ENCODE data around the gene OPRPN. TPM values are rescaled to one million over a fixed set of nuclear protein-coding genes. Genes with fewer than 3 reads are reported as not detected.

OPRPN gene
- total RNA-seq, 1 donor from 2014 or later: not detected

GRCh38 chr4:70399319-70399718, 1.6 kb downstream of the OPRPN start:
- no peak overlapping the region for H3K9ac ChIP-seq (ENCODE audit: low read length)
- H3K4me1 ChIP-seq (ENCODE audit: insufficient read depth, low read length): no peaks in the 10 kb centered on the region
- Mint-ChIP-seq H3K9me3 (ENCODE audit: unreplicated experiment) (no peaks in the 10 kb centered on the region), H3K4me3 (ENCODE audit: unreplicated experiment) (no peak overlapping the region), H3K4me1 (ENCODE audit: low read depth, unreplicated experiment) (no peaks in the 10 kb centered on the region), H3K36me3 (ENCODE audit: low read depth, unreplicated experiment) (no peaks in the 10 kb centered on the region), H3K27me3 (ENCODE audit: low read depth, unreplicated experiment) (no peaks in the 10 kb centered on the region), H3K27ac (ENCODE audit: unreplicated experiment) (no peak overlapping the region)
- DNase-seq (ENCODE audit: low read depth) (no peak), FAIRE-seq (no peak)
- no peak for TF ChIP-seq CTCF (IDR thresholded peaks at IDR 0.05; ENCODE audit: insufficient read depth, low read depth, low read length)
- no peak for TF ChIP-seq EZH2 (IDR thresholded peaks at IDR 0.05; ENCODE audit: insufficient read depth, low read length)
- no peak overlapping the region for H2AFZ ChIP-seq (ENCODE audit: low read depth, low read length)
- H3K4me2 ChIP-seq (ENCODE audit: low read length): no peak overlapping the region
- no peaks in the 10 kb centered on the region for H3K36me3 ChIP-seq (ENCODE audit: insufficient read depth, low read length)
- no peak overlapping the region for H3K4me3 ChIP-seq (ENCODE audit: insufficient read depth, low read depth, low read length)
- H3K27me3 ChIP-seq (ENCODE audit: insufficient read depth, low read length): no peaks in the 10 kb centered on the region
- no peak overlapping the region for H3K27ac ChIP-seq (ENCODE audit: low read depth, low read length)
- H4K20me1 ChIP-seq (ENCODE audit: insufficient read depth, low read length): no peaks in the 10 kb centered on the region
- H3K9me3 ChIP-seq (ENCODE audit: insufficient read depth, low read depth, low read length): no peaks in the 10 kb centered on the region
- no peaks in the 10 kb centered on the region for H3K79me2 ChIP-seq (ENCODE audit: insufficient read depth, low read length)

GRCh38 chr4:70402762-70403161, 5.0 kb downstream of the OPRPN start:
- no peaks in the 10 kb centered on the region for H4K20me1 ChIP-seq (ENCODE audit: insufficient read depth, low read length)
- H2AFZ ChIP-seq (ENCODE audit: low read depth, low read length): no peak overlapping the region
- no peaks in the 10 kb centered on the region for H3K36me3 ChIP-seq (ENCODE audit: insufficient read depth, low read length)
- no peak overlapping the region for H3K27ac Mint-ChIP-seq (ENCODE audit: unreplicated experiment)
- no peak overlapping the region for H3K4me3 Mint-ChIP-seq (ENCODE audit: unreplicated experiment)
- H3K4me1 ChIP-seq (ENCODE audit: insufficient read depth, low read length): no peaks in the 10 kb centered on the region
- no peaks in the 10 kb centered on the region for H3K9me3 ChIP-seq (ENCODE audit: insufficient read depth, low read depth, low read length)
- H3K27me3 ChIP-seq (ENCODE audit: insufficient read depth, low read length): no peaks in the 10 kb centered on the region
- H3K79me2 ChIP-seq (ENCODE audit: insufficient read depth, low read length): no peaks in the 10 kb centered on the region
- H3K9ac ChIP-seq (ENCODE audit: low read length): no peak overlapping the region
- DNase-seq (ENCODE audit: low read depth) (no peak), FAIRE-seq (no peak)
- no peaks in the 10 kb centered on the region for H3K36me3 Mint-ChIP-seq (ENCODE audit: low read depth, unreplicated experiment)
- no peak overlapping the region for H3K4me2 ChIP-seq (ENCODE audit: low read length)
- no peaks in the 10 kb centered on the region for H3K9me3 Mint-ChIP-seq (ENCODE audit: unreplicated experiment)
- no peak overlapping the region for H3K4me3 ChIP-seq (ENCODE audit: insufficient read depth, low read depth, low read length)
- H3K27me3 Mint-ChIP-seq (ENCODE audit: low read depth, unreplicated experiment): no peaks in the 10 kb centered on the region
- no peak overlapping the region for H3K27ac ChIP-seq (ENCODE audit: low read depth, low read length)
- no peak for TF ChIP-seq CTCF (IDR thresholded peaks at IDR 0.05; ENCODE audit: insufficient read depth, low read depth, low read length)
- H3K4me1 Mint-ChIP-seq (ENCODE audit: low read depth, unreplicated experiment): no peaks in the 10 kb centered on the region

- Mint-ChIP-seq H3K27me3 (ENCODE audit: low read depth, unreplicated experiment) (no peaks in the 10 kb centered on the region), H3K4me1 (ENCODE audit: low read depth, unreplicated experiment) (no peaks in the 10 kb centered on the region), H3K36me3 (ENCODE audit: low read depth, unreplicated experiment) (no peaks in the 10 kb centered on the region), H3K4me3 (ENCODE audit: unreplicated experiment) (no peak overlapping the region), H3K9me3 (ENCODE audit: unreplicated experiment) (no peaks in the 10 kb centered on the region), H3K27ac (ENCODE audit: unreplicated experiment) (no peak overlapping the region)
- Histone ChIP-seq H3K4me3 (ENCODE audit: insufficient read depth, low read depth, low read length) (no peak overlapping the region), H3K27ac (ENCODE audit: low read depth, low read length) (no peak overlapping the region), H4K20me1 (ENCODE audit: insufficient read depth, low read length) (no peaks in the 10 kb centered on the region), H3K79me2 (ENCODE audit: insufficient read depth, low read length) (no peaks in the 10 kb centered on the region), H3K4me2 (ENCODE audit: low read length) (no peak overlapping the region), H2AFZ (ENCODE audit: low read depth, low read length) (no peak overlapping the region), H3K9me3 (ENCODE audit: insufficient read depth, low read depth, low read length) (no peaks in the 10 kb centered on the region), H3K9ac (ENCODE audit: low read length) (no peak overlapping the region), H3K27me3 (ENCODE audit: insufficient read depth, low read length) (no peaks in the 10 kb centered on the region), H3K4me1 (ENCODE audit: insufficient read depth, low read length) (no peaks in the 10 kb centered on the region), H3K36me3 (ENCODE audit: insufficient read depth, low read length) (no peaks in the 10 kb centered on the region)
- TF ChIP-seq CTCF (IDR thresholded peaks at IDR 0.05; ENCODE audit: insufficient read depth, low read depth, low read length) (no peak), EZH2 (IDR thresholded peaks at IDR 0.05; ENCODE audit: insufficient read depth, low read length) (no peak)
- FAIRE-seq (no peak), DNase-seq (ENCODE audit: low read depth) (no peak)
These were observed 8.0 kb downstream of the OPRPN start for GRCh38 chr4:70405765-70406164.

All from astrocyte (in vitro differentiated cells and primary cell).